Mesenchymal stem cell (in vitro differentiated cells and primary cell): ENCODE results near the gene IFNL2. TPM values are rescaled to one million over a fixed set of nuclear protein-coding genes. Genes with fewer than 3 reads are reported as not detected.
"Not testable (repeated sequence)": the region's sequence is repeated elsewhere in the genome, so short reads cannot be mapped to it uniquely, and the experiment has no call there.

Experiments
- DNase-seq: peaks from one replicate; pipeline ENCODE4 v3.0.0-alpha.2; 2013
- H2AFZ ChIP-seq: one replicate; pipeline ENCODE4 v1.6.1; 2013; ENCODE audit warnings: low read depth, mild to moderate bottlenecking, control low read depth, inconsistent platforms, low read length, moderate library complexity
- H2AK5ac ChIP-seq: 2 replicates; pipeline ENCODE4 v1.6.1; 2013; ENCODE audit warnings: low read length, moderate library complexity, mild to moderate bottlenecking, inconsistent platforms; ENCODE audit not compliant: severe bottlenecking
- H2BK120ac ChIP-seq: one replicate; pipeline ENCODE4 v1.6.1; 2013; ENCODE audit warnings: low read depth, mild to moderate bottlenecking, inconsistent platforms, low read length, moderate library complexity
- H2BK12ac ChIP-seq, 2 experiments: one replicate each; pipeline ENCODE4 v1.6.1; 2013; ENCODE audit warnings: inconsistent platforms in 2 of 2, low read length in 2 of 2, mild to moderate bottlenecking in 2 of 2, moderate library complexity in 2 of 2, control low read depth in 1 of 2
- H2BK15ac ChIP-seq: one replicate; pipeline ENCODE4 v1.6.1; 2013; ENCODE audit warnings: mild to moderate bottlenecking, low read depth, inconsistent platforms; ENCODE audit not compliant: poor library complexity, severe bottlenecking
- H2BK5ac ChIP-seq: 2 replicates; pipeline ENCODE4 v1.6.1; 2013; ENCODE audit warnings: low read depth, mild to moderate bottlenecking, low read length, control low read depth, inconsistent platforms; ENCODE audit not compliant: poor library complexity, severe bottlenecking
- H3K14ac ChIP-seq, 2 experiments: one replicate each; pipeline ENCODE4 v1.6.1; 2013; ENCODE audit warnings: inconsistent platforms in 2 of 2, low read length in 2 of 2, control low read depth in 1 of 2, mild to moderate bottlenecking in 1 of 2, moderate library complexity in 1 of 2
- H3K18ac ChIP-seq, 2 experiments: one replicate each; pipeline ENCODE4 v1.6.1; 2013; ENCODE audit warnings: inconsistent platforms in 2 of 2, low read length in 2 of 2, control low read depth in 1 of 2, low read depth in 1 of 2, mild to moderate bottlenecking in 1 of 2
- H3K23ac ChIP-seq, 2 experiments: one replicate each; pipeline ENCODE4 v1.6.1; 2013; ENCODE audit warnings: inconsistent platforms in 2 of 2, low read length in 2 of 2, mild to moderate bottlenecking in 2 of 2, moderate library complexity in 2 of 2, control low read depth in 1 of 2
- H3K27ac ChIP-seq: 2 replicates; pipeline ENCODE4 v1.5.1; 2013; ENCODE audit warnings: mild to moderate bottlenecking, moderate library complexity, low read length, control low read depth, inconsistent platforms; ENCODE audit not compliant: poor library complexity, severe bottlenecking
- H3K27me3 ChIP-seq, 2 experiments: 2 replicates each; pipeline versions ENCODE4 v1.6.1 to v1.7.0; 2013; ENCODE audit warnings: low read length in 2 of 2, mild to moderate bottlenecking in 2 of 2, moderate library complexity in 2 of 2, control low read depth in 1 of 2, inconsistent platforms in 1 of 2; ENCODE audit not compliant: control insufficient read depth in 1 of 2, insufficient read depth in 1 of 2
- H3K36me3 ChIP-seq, 2 experiments: 2 replicates each; pipeline versions ENCODE4 v1.6.1 to v1.7.0; 2013; ENCODE audit warnings: low read length in 2 of 2, control low read depth in 1 of 2, inconsistent platforms in 1 of 2, low read depth in 1 of 2, mild to moderate bottlenecking in 1 of 2; ENCODE audit not compliant: insufficient read depth in 2 of 2, control insufficient read depth in 1 of 2
- H3K4ac ChIP-seq, 2 experiments: one replicate each; pipeline ENCODE4 v1.6.1; 2013; ENCODE audit warnings: inconsistent platforms in 2 of 2, low read length in 2 of 2, mild to moderate bottlenecking in 2 of 2, moderate library complexity in 2 of 2, control low read depth in 1 of 2, low read depth in 1 of 2
- H3K4me1 ChIP-seq: 2 replicates; pipeline ENCODE4 v1.6.1; 2013; ENCODE audit warnings: low read depth, low read length, control low read depth; ENCODE audit not compliant: control insufficient read depth, insufficient read depth
- H3K4me2 ChIP-seq: 2 replicates; pipeline ENCODE4 v1.6.1; 2013; ENCODE audit warnings: low read length, mild to moderate bottlenecking, inconsistent platforms; ENCODE audit not compliant: poor library complexity, severe bottlenecking
- H3K4me3 ChIP-seq, 2 experiments: 2 replicates each; pipeline versions ENCODE4 v1.5.1 to v1.7.0; 2013; ENCODE audit warnings: low read length in 2 of 2, mild to moderate bottlenecking in 2 of 2, control low read depth in 1 of 2, low read depth in 1 of 2; ENCODE audit not compliant: insufficient read depth in 1 of 2
- H3K79me1 ChIP-seq: replicated peaks from 2 replicates; pipeline ENCODE4 v1.6.1; 2013; ENCODE audit warnings: mild to moderate bottlenecking, control low read depth, low read length, inconsistent platforms; ENCODE audit not compliant: poor library complexity, severe bottlenecking
- H3K9ac ChIP-seq: 2 replicates; pipeline ENCODE4 v1.7.0; 2013; ENCODE audit warnings: mild to moderate bottlenecking, low read length, moderate library complexity
- H3K9me3 ChIP-seq: 2 replicates; pipeline ENCODE4 v1.7.0; 2013; ENCODE audit warnings: mild to moderate bottlenecking, low read length; ENCODE audit not compliant: control insufficient read depth
- H4K8ac ChIP-seq: one replicate; pipeline ENCODE4 v1.6.1; 2013; ENCODE audit warnings: inconsistent platforms, mild to moderate bottlenecking, low read length, moderate library complexity
- H4K91ac ChIP-seq: one replicate; pipeline ENCODE4 v1.6.1; 2013; ENCODE audit warnings: mild to moderate bottlenecking, low read length, inconsistent platforms
- WGBS: methylation state at CpG from one replicate; pipeline ENCODE4 v1.1.7; 2013; ENCODE audit warnings: mixed read lengths; 5-methylcytosine and 5-hydroxymethylcytosine counted together
- polyA plus RNA-seq, 2 experiments: library from polyadenylated mRNA; stranded (reverse); fragments of 200-250 nt; gene quantifications; one replicate each; pipeline ENCODE4 v1.2.3, GENCODE V29; 2013

Gene IFNL2
- polyA plus RNA-seq (2013, experiment 1 of 2) = not detected
- not detected for polyA plus RNA-seq (2013, experiment 2 of 2)

DNA sequence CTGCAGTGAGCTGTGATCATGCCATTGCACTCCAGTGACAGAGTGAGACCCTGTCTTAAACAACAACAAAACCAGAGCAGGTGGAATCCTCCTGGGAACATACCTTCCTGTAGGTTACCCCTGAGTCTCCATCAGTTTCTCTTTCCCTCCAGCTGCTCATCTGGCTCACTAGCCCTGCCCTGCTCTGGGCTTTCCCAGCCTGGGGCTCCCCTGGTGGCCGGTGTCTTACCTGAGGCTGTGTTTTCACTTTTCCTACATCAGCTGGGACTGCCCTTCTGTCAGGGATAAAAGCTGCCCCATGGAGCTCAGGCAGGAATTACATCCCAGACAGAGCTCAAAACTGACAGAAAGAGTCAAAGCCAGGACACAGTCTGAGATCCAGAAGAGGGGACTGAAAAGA, at the start of gene IFNL2:
TSS of gene IFNL2 (plus strand) at position 312 of the 400 bp plus-strand sequence. CDS start 173 bp downstream, outside the sequence.
- WGBS = no CpG with 5 or more reads among the region's 1 CpG

DNA sequence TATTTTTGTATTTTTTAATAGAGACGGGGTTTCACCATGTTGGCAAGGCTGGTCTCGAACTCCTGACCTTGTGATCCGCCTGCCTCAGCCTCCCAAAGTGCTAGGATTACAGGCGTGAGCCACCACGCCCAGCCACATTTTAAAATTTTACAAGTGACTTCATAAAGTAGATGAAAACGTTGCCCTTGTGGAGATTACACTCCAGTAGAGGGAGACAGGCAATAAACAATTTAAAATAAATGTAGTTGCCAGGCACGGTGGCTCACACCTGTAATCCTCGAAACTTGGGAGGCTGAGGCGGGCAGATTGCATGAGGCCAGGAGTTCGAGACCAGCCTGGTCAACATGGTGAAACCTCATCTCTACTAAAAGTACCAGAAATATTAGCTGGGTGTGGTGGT, 49.1 kb upstream of the IFNL2 start:
- WGBS = 73% methylated on average over 9 of the region's 10 CpGs
- H3K27me3 ChIP-seq = peaks cover 9 to 37% of the 10 kb centered on the region in 2 experiments

More for the DNA sequence above, at the start of gene IFNL2:
- H3K27me3 ChIP-seq = peaks cover 47 to 52% of the 10 kb centered on the region in 2 experiments
- H3K36me3 ChIP-seq, DNase-seq, H3K4me2 ChIP-seq, H3K4me3 ChIP-seq, H4K91ac ChIP-seq, H2BK5ac ChIP-seq, H2BK15ac ChIP-seq, H3K27ac ChIP-seq, H3K79me1 ChIP-seq, H2AK5ac ChIP-seq, H3K23ac ChIP-seq, H3K9ac ChIP-seq, H2BK12ac ChIP-seq, H3K18ac ChIP-seq, H3K4me1 ChIP-seq, H2AFZ ChIP-seq, H3K9me3 ChIP-seq, H4K8ac ChIP-seq, H2BK120ac ChIP-seq, H3K4ac ChIP-seq, H3K14ac ChIP-seq: not testable (repeated sequence)

DNA sequence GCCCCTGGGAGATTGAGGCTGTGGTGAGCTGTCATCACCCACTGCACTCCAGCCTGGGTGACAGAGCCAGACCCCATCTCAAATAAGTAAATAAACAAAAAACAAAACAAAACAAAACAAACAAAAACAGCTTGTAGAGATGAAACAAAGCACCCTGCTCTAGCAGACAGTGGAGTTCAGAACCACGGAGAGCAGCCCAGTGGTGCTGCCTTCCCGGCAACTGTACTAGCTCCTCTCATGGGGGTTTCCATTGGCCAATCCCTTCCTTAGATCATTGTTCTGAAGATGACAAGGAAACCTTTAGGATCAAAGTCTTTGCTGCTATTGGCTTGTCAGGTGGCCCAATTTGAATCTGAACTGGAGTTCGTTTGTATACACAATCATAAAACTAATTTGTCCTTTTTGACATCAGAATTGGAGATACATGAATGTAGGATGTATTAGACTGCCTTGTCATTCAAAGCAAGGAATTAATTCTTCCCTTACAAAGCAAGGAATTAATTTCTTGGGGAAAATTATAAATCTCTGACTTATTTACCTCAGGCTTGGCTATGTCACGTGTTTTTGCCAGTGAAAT, 44.4 kb upstream of the IFNL2 start:
- Histone ChIP-seq H3K27me3 (peaks cover 16 to 38% of the 10 kb centered on the region in 2 experiments), H3K4ac (no peak overlapping the region), H3K14ac (no peak overlapping the region), H4K91ac (no peak overlapping the region), H3K27ac (no peak overlapping the region), H2AFZ (no peak overlapping the region), H3K23ac (no peak overlapping the region), H3K18ac (no peak overlapping the region), H3K36me3 (no peaks in the 10 kb centered on the region), H2AK5ac (no peak overlapping the region), H3K4me2 (no peak overlapping the region), H2BK15ac (no peak overlapping the region), H2BK12ac (no peak overlapping the region), H3K79me1 (no peaks in the 10 kb centered on the region), H2BK120ac (no peak overlapping the region), H3K9me3 (no peaks in the 10 kb centered on the region), H3K9ac (no peak overlapping the region), H4K8ac (no peak overlapping the region), H3K4me1 (no peaks in the 10 kb centered on the region), H2BK5ac (no peak overlapping the region), H3K4me3 (no peak overlapping the region)
- WGBS = 0% methylated on average over 2 of the region's 4 CpGs
- DNase-seq = peak; percentile 42

More for the DNA sequence above, 49.1 kb upstream of the IFNL2 start:
- not testable (repeated sequence) for DNase-seq, H3K9me3 ChIP-seq, H2BK5ac ChIP-seq, H2BK15ac ChIP-seq, H3K14ac ChIP-seq, H2AK5ac ChIP-seq, H3K4ac ChIP-seq, H3K18ac ChIP-seq, H3K4me1 ChIP-seq, H4K8ac ChIP-seq, H2BK120ac ChIP-seq, H3K4me2 ChIP-seq, H4K91ac ChIP-seq, H3K27ac ChIP-seq, H2BK12ac ChIP-seq, H3K79me1 ChIP-seq, H3K9ac ChIP-seq, H3K36me3 ChIP-seq, H3K23ac ChIP-seq, H2AFZ ChIP-seq, H3K4me3 ChIP-seq

- Histone ChIP-seq H2BK15ac (no peak overlapping the region), H2AFZ (no peak overlapping the region), H2BK5ac (no peak overlapping the region), H3K4me2 (no peak overlapping the region), H2BK12ac (no peak overlapping the region), H3K4ac (no peak overlapping the region), H4K91ac (no peak overlapping the region), H3K14ac (no peak overlapping the region), H3K9me3 (no peaks in the 10 kb centered on the region), H4K8ac (no peak overlapping the region), H3K36me3 (no peaks in the 10 kb centered on the region), H2BK120ac (no peak overlapping the region), H3K4me3 (no peak overlapping the region), H3K27me3 (peaks cover 12 to 38% of the 10 kb centered on the region in 2 experiments), H3K18ac (no peak overlapping the region), H3K4me1 (no peaks in the 10 kb centered on the region), H3K79me1 (no peaks in the 10 kb centered on the region), H3K27ac (no peak overlapping the region), H2AK5ac (no peak overlapping the region), H3K9ac (no peak overlapping the region), H3K23ac (no peak overlapping the region)
- no peak for DNase-seq
- WGBS = 31% methylated on average over 3 of the region's 3 CpGs
Measured at GRCh38 chr19:39224910-39225309, 43.3 kb upstream of the IFNL2 start.
